Stimulated activated CD8-positive, alpha-beta memory T cell treated with anti-CD3 and anti-CD28 coated beads, Interleukin-15, amount 100 ng/mL, for 24 hours (primary cell): ENCODE data around the gene PRCD.
"Not testable (repeated sequence)": the region's sequence is repeated elsewhere in the genome, so short reads cannot be mapped to it uniquely, and the experiment has no call there.

Source experiments
- DNase-seq: peaks from one replicate; pipeline ENCODE4 v3.0.0-alpha.2; 2020; ENCODE audit warnings: low read depth

The PRCD gene

DNA sequence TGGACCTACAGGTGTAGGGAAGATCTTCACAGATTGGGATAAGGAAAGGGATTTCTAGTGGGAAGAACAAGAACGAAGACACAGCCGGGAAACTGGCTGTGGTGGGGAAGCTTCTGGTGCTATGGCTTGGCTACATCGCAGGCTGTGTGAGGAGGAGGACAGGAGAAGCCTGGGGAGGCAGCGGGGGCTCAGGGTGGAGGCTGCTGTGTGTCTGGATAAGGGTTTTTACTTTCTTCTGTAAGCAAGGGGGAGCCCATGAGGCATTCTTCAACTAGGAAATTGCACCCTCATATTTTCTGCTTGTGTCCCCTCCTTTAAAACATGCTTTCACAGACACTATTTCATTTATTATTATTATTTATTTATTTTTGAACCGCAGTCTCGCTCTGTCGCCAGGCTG lies 35.7 kb upstream of the PRCD start:
- DNase-seq = no peak

DNA sequence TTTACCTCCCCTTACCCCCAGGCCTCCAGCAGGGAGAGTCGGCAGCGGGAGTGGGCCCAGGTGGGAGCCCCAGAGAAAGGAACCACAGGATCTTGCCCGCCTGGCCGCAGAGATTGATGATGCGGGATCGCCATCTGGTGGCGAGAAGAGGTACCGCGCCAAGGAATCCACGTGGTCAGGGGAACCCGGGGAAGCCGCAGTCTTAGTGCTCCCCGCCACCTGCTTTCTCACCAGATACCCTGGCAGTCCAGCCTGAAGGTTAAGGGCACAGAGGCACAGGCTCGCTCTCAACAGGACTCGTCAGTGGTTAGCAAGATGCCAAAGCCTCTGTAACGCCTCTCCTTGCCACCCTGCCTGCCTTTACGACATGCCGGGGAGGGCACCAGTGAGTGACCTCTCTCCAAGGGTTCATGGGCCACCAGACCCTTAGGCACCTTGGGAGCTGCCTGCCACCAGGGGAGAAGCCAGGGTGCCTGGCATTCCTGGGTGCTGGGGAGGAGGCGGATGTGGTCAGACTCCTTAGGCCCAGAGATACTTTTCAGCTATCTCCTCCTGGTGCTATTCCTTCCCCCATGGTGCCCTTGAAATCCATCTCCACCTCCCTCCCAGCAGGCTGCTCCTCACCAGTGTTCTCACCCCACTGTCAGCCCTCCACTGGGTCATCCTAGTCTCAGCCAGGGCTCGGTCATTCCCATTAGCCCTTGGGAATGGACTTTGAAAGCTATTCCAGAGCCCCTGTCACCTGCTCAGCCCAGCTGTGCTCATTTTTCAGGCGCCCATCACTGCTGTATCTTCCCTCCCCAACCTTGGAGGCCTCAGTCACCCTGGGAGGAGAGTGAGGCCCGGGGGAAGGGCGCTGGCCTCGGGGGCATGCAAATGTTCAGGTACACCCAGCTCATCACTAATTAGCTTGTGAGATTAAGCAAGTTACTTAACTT lies 33.2 kb upstream of the PRCD start:
- DNase-seq = peak; percentile 77

DNA sequence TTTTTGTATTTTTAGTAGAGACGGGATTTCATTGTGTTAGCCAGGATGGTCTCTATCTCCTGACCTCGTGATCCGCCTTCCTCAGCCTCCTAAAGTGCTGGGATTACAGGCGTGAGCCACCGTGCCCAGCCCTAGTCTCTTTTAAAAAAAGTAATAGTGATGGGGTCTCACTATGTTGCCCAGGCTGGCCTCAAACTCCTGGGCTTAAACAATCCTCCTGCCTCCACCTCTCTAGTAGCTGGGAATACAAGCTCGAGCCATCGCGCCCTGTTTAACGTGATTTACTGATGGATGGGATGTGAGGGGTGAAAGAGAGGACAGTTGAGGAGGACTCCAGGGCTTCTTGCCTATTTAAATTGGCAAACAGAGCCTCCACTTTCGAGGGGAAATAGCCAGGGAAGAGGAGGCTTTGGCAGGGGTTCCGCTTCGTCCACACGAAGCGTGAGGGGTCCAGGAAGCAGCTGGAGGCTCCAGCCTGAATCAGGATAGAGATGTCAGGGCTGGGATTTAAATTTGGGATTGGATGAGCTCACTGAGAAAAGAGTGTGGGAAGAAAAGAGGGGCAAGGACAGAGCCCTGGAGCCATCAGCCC lies 31.3 kb upstream of the PRCD start:
- DNase-seq = not testable (repeated sequence)

DNA sequence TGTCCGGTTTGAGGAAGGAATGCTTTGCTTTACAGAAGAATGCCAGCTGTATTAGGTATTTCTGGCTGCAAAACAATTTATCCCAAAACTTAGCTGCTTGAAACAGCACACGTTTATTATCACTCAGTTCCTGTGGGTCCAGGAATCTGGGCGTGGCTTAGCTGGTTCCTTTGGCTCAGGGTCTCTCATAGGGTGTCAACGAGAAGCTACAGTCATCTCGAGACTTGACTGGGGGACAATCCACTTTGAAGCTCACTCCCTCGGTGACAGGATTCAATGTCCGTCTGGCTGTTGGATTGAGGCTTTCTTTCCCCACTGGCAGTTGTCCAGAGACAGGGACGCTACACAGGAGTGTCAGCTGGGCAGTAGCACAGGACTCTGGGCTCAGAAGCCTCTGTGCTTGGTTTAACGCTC lies 29.0 kb upstream of the PRCD start:
- DNase-seq = no peak

DNA sequence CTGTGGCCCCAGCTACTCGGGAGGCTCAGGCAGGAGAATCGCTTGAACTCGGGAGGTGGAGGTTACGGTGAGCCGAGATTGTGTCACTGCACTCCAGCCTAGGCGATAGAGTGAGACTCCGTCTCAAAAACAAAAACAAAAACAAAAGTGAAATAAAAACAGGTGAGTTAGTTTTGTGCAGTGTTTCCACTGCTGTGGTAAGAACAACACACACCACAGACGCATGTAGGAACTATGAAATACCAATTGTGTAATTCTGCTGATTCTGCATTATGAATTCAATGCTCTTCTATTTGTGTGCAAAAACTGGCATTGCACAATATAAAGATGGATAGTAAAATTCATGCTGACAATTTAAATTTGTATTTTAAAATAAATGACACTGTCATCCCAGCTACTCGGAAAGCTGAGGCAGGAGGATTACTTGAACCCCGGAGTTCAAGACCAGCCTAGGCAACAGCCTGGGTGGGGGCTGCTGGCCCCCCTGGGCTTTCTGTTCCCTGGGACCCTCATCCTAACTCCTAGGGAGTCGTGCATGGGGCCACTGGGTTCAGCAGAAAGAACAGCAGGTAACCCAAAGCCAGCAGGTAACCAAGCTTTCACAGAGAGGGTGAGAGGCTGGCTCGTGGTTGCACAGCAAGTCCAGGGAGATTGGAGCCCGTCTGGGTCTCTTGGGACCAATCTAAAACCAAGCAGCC lies 28.0 kb upstream of the PRCD start:
- DNase-seq = no peak

DNA sequence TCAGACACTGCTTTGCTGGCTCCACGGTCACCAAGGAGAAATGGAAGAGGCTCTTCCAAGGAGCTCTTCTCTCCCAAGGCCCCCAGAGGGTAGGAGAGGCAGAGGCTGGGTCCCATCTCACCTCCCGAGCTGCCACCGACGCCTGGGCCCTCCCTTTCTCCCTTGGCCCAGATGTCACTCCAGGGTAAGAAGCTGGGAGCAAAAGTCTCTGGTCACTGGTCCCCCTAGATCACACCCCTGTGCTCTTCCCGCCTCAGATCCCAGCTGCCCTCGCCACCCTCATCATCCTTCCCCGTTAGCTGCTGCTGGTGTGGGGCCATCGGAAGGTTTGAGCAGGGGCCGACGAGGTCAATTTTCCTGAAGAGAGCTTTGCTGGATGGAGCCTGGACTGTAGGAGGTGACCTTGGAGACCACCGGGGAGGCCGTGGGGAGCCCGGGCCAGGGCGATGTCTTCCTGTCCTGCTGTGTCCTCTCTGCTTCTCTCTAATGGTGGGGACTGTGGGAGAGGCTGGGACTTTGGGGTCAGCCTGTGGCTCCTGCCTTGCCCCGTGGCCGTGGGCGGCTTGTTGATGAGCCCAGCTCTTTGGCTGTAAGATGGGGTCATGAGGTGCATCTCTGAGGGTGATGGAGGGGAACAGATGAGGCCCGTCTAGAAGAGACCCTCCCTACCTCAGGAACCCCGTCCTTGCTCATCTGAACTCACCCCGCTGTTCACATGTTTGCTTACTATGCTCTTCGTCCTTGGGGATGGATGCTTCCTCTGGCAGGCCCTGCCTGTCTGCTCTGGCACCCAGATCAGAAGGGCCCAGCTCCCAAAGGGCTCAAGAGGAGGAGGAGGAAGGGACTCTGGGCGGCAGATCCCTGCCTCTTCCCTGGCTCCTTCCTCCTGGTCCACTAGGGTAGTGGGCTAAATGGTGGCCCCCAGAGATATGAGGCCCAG lies 27.2 kb upstream of the PRCD start:
- DNase-seq = no peak

DNA sequence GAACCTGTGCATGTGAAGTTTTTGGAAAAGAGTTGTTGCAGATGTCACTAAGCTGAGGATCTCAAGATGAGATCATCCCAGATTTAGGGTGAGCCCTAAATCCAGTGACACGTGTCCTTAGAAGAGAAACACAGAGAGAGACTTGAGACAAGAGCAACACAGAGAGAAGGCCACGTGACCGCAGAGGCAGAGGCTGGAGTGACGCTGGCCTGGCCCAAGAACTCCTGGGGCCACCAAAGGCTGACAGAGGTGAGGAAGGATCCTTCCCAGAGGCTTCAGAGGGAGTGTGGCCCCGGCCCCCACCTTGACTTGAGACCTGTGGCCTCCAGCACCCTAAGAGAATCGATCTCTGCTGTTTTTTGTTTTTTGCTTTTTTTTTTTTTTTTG lies 26.5 kb upstream of the PRCD start:
- DNase-seq = no peak

DNA sequence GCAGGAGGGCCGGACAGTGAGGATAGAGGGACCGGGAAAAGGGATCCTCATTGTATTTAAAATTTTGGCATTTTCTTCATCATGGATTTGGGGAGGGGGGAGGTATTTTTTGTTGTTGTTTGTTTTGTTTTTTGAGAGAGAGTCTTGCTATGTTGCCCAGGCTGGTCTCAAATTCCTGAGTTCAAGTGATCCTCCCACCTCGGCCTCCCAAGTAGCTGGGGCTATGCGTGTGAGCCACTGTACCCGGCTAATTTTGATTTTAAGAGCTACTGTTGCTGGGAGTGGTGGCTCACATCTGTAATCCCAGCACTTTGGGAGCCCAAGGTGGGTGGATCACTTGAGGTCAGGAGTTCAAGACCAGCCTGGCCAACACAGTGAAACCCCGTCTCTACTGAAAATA lies 25.5 kb upstream of the PRCD start:
- not testable (repeated sequence) for DNase-seq

DNA sequence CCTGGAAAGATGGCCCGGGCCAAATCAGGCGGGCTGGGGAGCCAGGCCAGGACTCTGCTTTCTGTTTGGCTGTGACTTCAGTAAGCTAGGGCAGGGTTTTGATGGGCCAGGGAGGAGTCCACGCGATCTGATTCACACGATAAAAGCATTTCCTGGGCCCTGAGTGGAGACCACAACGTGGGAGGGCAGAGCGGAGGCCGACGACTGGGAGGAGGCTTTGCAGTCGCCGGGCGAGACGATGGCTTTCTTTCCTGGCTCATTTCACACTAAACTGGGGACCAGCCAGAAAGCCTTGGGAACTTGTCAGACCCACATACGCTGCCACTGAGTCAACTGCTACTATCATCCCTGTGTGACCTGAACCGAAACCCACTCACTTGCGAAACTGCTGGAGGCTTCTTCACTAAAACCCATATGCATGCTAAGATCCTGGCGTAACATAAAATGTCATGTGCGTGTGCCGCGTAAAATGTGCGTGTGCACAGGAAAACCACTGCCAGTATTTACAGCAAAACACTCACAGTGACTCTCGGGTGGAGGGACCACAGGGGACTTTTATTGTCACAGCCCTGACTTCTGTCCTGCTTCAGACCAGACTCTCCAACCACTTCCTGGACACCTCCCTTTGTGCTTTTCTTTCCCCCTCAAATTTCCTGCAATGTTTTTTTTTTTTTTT lies 24.4 kb upstream of the PRCD start:
- peak; percentile 50 for DNase-seq

DNA sequence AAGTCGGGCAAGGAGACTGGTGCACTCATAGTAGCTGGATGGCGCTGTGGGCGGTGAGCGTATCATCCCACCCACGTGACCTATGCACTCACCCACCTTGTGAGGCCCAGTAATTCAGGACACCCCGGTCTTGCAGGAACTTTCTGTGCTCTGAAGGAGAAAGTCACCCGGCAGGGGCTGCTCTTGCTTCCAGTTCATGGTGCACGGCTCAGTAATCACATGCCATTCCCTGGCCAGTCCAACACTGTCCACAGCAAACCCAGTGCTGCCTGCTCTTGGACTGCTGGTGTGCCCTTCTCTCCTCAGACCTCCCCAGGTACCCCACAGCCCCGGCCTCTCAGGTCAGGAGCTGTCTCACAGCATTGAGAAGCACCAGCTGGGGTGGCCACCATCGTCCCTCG lies 22.2 kb upstream of the PRCD start:
- no peak for DNase-seq

DNA sequence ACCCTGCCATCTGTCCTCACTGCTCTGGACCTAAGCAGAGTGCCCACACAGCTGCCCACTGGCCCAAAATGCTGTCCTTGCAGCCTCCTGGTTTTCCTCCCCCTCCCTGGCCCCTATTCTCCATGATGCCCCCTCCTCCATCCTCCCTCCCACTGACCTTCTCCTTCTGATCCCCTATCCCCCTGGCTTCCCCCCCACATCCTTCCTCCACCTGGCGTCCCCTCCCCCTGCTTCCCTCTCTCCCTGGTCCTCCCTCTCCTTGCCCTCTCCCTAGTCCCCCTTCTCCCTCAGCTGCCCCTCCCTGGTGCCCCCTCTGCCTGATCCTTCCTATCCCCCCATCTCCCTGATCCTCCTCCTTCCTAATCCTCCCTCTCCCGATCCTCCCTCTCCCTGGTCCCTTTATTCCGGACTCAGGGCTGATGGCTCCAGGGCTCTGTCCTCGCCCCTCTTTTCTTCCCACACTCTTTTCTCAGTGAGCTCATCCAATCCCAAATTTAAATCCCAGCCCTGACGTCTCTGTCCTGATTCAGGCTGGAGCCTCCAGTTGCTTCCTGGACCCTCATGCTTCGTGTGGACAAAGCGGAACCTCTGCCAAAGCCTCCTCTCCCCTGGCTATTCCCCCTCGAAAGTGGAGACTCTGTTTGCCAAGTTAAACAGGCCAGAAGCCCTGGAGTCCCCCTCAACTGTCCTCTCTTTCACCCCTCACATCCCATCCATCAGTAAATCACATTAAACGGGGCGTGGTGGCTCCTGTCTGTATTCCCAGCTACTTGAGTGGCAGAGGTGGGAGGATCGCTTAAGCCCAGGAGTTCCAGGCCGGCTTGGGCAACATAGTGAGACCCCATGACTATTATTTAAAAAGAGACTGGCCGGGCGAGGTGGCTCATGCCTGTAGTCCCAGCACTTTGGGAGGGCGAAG lies 20.5 kb upstream of the PRCD start:
- no peak for DNase-seq

DNA sequence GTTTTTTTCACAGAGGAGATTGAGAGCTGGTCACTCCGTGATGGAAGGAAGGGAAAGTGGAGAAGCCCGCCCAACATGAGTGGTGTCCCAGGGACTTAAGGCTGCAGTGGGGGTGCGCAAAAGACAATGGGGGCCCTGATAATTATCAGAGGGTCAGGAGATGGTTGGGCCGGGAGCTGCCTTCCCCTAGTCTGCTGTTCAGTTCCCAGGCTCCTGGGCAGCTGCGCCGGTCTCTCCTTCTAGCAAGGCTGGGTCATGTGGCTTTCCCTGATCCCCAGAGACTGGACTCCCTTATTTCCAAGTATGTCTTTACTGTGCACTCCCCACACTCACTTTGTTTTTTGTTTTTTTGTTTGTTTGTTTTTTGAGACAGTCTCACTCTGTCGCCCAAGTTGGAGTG lies 18.6 kb upstream of the PRCD start:
- DNase-seq = no peak

DNA sequence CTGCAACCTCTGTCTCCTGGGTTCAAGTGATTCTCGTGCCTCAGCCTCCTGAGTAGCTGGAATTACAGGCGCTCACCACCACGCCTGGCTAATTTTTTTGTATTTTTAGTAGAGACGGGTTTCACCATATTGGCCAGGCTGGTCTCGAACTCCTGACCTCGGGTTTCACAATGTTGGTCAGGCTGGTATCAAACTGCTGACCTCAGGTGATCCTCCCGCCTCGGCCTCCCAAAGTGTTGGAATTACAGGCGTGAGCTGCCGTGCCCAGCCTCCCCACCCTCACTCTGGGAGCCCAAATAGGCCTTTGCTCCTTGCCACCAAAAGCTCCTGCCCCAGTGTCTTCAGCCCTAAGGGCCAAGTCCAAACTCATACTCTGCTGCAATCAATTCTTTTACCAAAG lies 18.2 kb upstream of the PRCD start:
- DNase-seq = not testable (repeated sequence)

DNA sequence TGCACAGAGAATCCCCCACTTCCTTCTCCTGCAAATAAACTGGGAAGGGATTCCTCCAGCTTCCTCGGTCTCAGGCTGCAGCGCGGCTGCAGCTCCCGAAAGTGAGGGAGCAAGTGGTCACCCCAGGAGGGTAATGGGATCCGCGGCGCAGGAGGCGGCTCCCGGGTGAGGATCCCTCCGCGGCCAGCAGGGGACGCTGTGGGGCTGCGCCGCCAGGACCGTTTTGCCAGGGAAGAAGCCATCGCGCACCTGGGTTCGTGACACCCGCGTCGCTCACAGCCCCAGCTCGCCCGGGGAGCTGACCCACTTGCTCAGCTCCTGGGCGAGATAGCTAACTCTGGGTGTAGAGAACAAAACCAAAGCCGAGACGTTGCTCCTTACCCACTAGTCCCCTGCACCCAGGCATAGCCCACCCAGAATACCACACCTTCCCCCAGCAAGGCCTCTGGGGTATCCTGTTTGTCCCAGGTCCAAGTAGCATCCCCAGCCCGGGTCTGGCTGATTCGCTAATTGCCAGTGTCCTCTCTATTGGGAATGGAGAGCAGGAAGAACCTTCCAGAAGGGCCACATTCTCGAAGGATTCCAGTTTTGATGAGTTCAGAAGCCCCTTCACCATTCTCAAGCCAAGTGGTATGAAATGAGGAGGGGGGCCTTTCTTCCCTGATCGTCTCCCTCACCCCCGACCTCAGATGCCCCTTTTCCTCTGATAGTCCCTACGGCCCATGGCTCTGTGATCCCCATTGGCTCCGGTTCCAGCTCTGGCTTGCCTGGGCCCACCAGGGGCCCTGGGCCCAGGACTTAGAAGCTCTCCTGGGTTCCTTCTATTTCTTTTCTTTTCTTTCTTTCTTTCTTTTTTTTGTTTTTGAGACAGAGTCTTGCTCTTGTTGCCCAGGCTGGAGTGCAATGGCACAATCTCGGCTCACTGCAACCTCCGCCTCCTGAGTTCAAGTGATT lies 16.5 kb upstream of the PRCD start:
- DNase-seq = peak; percentile 85

DNA sequence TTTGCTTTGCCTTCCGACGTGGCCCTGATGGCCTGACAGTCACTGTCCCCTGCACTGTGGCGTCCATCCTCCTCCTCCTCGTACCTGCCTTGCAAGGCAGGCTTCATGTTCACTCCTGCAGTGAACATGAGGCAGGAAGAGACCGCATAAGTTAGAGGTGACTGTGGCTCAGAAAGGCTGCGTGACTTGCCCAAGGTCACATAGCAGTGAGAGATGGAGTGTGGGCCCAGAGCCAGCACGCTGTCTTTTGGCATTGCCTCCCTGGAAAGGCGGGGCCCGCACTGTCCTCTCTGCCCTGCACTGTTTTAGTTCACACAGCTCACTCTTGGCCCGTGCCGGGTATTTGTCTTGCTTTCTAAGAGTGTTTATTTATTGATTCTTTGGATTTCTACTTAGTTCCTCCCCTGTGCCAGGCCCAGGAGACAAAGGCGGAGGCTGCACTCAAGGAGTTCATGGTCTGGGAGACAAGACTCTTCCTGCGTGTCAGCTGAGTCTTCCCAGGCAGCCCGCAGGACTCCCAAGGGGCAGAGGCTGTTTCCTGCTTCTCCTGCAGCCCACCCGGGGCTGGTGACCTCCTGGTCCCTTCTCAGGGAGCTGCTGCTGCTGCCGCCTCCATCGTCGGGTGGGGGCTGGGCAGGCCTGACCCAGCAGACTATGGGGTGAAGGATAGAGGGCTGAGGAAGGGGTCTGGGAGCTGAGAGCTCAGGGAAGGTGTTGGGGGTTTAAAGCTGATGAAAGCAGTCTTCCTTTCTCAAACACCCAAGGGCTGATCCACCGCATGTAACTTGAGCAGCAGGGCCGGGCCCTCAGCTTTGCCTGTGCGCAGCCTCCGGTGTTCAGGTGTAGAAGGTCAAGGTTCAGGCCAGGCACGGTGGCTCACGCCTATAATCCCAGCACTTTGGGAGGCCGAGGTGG lies 15.0 kb upstream of the PRCD start:
- no peak for DNase-seq

DNA sequence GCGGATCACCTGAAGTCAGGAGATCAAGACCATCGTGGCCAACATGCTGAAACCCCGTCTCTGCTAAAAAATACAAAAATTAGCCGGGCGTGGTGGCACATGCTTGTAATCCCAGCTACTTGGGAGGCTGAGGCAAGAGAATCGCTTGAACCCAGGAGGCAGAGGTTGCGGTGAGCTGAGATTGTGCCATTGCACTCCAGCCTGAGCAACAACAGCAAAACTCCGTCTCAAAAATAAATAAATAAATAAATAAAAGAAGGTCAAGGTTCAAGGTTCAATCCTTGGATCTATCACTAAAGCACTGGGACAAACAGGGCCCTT lies 14.4 kb upstream of the PRCD start:
- DNase-seq = not testable (repeated sequence)

DNA sequence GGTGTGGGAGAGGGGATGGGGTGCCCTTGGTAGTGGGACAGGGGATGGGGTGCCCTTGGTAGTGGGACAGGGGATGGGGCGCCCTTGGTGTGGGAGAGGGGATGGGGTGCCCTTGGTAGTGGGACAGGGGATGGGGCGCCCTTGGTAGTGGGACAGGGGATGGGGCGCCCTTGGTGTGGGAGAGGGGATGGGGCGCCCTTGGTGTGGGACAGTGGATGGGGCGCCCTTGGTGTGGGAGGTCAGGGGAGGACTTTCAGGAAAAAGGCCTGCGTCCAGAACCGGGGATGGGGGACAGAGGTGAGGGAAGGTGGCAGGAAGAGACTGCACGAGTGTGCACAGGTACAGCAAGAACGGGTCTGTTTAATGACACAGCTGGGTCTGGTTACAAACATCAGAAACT lies 12.8 kb upstream of the PRCD start:
- not testable (repeated sequence) for DNase-seq
